Cardiac septum (tissue), 1 donor: ENCODE results near the gene CITED4. TPM values are rescaled to one million over a fixed set of nuclear protein-coding genes. Genes with fewer than 3 reads are reported as not detected.
A peak's percentile ranks its signal among the peaks of the same experiment; 100 is the strongest.
"Not testable (repeated sequence)": the region's sequence is repeated elsewhere in the genome, so short reads cannot be mapped to it uniquely, and the experiment has no call there.

Experiments
- DNase-seq: peaks from one replicate; pipeline ENCODE4 v3.0.0-alpha.2; 2020; ENCODE audit warnings: low spot score
- intact Hi-C: fragments of 100-400 bp; cut with DNase I; formaldehyde crosslinking; loops from one replicate; pipeline ENCODE4 v1.14.0; 2022
- long read RNA-seq: library from polyadenylated mRNA; unstranded; transcript quantifications from one replicate; pipeline ENCODE4 v2.0.0, GENCODE V29; 2021
- total RNA-seq: library from RNA; stranded (reverse); fragmentation: NEBNext Ultra II Directional; extraction: Animal tissue kit (Norgen Biotek cat#: 25700); gene quantifications from one replicate; pipeline ENCODE4 v1.2.1, GENCODE V29; 2021
- donor health status: DM: no; HTN: no; CAD: no.

Gene CITED4, protein sequence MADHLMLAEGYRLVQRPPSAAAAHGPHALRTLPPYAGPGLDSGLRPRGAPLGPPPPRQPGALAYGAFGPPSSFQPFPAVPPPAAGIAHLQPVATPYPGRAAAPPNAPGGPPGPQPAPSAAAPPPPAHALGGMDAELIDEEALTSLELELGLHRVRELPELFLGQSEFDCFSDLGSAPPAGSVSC
- 8.7 TPM for total RNA-seq
- long read RNA-seq, transcript CITED4-201 (1 exons, 1,316 nt): major isoform, 40 of 40 reads
- long read RNA-seq, partial matches to known transcripts: 0 of 40 reads
- long read RNA-seq, other reads (novel, unspliced or antisense): 0 of 40 reads

DNA sequence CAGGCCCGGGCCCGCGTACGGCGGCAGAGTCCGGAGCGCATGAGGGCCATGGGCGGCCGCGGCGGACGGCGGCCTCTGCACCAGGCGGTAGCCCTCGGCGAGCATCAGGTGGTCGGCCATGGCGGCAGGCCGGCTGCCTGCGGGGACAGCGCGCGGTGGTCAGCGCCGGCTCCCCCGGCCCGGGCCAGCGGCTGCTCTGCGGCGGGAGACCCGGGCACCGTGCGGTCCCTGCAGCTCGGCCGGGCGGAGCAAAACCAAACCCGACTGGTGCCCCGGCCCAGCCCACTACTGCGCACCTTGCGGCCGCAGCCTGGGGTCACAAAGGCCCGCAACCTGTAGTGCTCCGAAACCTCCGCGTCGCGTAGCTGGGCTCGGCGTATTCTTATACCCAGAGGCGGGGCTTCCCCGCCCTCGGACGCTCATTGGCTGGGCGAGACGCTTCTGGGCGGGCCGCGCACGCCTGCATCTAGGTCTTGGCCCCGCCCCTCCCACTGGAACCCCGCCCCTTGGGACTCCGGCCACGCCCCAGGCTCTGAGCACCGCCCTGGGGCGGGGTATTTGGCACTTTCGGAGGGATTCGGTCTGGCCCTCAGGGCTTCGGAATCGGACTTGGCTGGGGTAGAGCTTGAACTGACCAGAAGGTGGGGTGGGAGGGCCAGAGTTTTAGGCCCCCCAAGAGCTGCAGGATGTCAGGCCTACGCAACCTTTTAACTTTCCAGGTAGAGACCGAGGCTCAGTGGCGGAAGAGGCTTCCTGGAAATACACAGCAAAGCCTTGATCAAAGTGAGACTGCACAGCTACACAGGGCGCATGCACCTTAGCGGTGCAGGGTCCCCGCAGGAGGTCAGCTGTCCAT, at the start of gene CITED4:
TSS of gene CITED4 (minus strand) at position 356 of the 856 bp plus-strand sequence. CDS start at position 120, 236 bp downstream.
- peak; percentile 99 for DNase-seq
- intact Hi-C loops: no loop called here

DNA sequence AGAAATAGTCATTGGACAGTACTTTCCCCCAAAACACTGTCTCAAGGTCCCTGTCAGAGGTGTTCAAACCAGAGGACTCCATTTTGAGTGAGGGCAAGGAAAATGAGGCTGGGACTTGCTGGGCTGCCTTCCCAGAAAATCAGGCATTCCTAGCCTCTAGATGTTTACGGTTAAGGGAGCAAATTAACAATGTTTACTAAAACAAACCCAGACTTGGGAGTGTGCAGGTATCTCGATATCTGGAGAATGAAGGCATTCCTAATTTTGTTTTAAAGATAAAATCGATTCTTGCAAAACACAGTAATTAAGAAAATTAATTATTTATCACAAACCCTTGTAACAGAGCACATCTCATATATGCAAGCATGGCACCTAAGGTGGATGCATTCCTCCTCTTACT, 48.9 kb upstream of the CITED4 start:
- DNase-seq: no peak
- intact Hi-C loops: no loop called here

- no peak for DNase-seq
- intact Hi-C loops: no loop called here
Observed at GRCh38 chr1:40909281-40909680, 47.1 kb upstream of the CITED4 start.

GRCh38 chr1:40908350-40908749, 46.2 kb upstream of the CITED4 start:
- intact Hi-C loops: no loop called here
- DNase-seq: no peak

GRCh38 chr1:40907899-40908298, 45.7 kb upstream of the CITED4 start:
- DNase-seq: no peak
- intact Hi-C loops: no loop called here

- DNase-seq: no peak
- intact Hi-C loops: no loop called here
Observed at GRCh38 chr1:40906781-40907400, 44.7 kb upstream of the CITED4 start.

DNA sequence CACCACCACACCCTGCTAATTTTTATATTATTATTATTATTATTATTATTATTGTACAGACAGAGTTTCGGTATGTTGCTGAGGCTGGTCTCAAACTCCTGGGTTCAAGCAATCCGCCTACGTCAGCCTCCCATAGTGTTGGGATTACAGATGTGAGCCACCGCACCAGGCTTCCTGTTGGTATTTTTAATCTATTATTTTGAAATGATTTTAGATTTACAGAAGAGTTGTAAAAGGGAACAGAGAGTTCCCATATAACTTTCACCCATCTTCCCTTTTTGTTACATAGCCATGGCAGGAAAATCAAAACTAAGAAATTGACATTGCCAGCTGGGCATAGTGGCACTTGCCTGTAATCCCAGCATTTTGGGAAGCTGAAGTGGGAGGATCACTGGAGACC, 42.9 kb upstream of the CITED4 start:
- DNase-seq: no peak
- intact Hi-C loops: no loop called here

DNA sequence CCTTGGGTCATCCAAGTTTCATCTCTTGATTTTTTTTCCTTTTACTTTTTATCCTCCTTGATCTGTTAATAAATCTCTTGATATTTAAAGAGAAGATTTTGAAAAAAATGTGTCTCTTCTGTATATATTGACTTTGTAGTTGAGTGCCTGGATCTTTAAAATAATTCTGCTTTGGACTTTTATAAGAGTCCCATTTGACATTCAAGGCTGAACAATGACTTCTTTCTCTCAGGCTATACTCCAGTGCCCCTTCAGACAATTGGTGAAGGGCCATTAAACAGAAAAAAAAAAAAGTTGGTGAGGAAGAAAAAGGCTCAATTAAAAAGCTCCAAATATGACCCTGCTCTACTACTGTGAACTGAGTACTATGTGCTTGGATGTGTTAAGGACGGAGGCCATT, 40.9 kb upstream of the CITED4 start:
- intact Hi-C loops: no loop called here

GRCh38 chr1:40901886-40902852, 40.0 kb upstream of the CITED4 start:
- intact Hi-C loops: no loop called here
- no peak for DNase-seq

More for the DNA sequence above, 40.9 kb upstream of the CITED4 start:
- DNase-seq: no peak

DNA sequence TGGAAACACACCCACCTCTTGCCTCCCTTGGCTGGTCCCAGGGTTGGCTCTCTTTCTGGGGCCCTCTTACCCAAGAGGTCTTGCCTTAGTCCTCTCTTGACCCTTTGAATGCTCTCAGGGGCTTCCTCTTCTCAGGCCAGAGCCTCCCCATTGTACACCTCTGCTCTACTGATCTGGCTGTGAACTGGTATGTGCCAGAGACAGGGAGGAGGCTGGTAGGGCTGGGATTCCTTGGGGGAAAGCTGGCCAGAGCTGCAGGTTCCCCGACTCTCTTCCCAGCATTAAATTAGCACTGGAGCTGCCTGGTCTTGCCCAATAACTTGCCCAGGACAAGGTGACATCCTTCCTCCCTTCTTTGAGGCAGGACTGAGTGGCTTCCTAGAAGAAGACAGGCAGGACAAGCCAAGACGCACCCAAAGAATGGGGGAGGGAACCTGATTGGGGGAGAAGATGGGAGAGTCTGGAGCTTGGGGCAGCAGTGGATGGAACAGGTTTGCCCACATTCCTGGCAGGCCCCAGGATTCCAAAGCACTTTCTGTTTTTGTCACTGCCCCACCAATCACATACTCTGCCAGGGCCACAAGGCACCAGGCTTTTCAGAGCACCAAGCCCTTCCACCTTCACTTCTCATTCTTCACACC, 37.2 kb upstream of the CITED4 start:
- no peak for DNase-seq
- intact Hi-C loops: no loop called here

GRCh38 chr1:40898431-40898901, 36.3 kb upstream of the CITED4 start:
- DNase-seq: no peak
- intact Hi-C loops: no loop called here

DNA sequence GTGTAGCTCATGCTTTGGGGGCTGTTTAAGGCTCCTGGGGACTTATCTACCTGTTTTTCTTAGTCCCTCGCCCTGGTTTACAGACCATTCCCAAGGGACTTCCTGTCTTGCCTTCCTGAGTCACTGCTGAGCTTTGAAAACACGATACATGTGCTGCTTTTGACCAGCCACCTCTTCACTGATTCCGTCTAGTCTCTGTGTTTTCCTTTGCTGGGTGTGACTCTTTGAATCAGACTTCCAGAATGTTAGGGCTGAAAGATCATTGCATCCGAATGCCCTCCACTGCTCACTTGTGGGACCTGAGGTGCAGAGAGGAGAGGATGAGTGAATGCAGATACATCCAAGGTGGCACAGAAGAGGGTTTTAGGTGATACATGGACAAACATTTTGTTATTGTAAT, 35.4 kb upstream of the CITED4 start:
- intact Hi-C loops: no loop called here
- DNase-seq: no peak

DNA sequence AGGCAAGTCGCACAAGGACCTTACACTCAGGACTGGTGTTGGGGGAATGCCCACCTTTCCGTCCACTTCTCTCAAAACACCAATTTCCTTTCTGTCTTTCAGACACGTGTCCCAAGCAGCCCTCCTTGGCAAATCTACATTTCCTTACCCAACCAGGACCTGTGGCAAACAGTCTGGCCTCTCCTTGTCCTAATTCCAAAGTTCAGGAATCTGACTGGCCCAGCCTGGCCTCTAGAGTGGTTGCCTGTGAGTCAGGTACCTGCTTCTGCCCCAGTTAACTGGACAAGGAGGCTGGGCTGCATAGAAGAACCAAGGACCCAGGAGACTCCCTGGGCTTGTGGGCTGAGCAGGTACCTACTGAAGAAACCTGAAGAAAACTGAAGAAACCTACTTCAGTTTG, 34.3 kb upstream of the CITED4 start:
- no peak for DNase-seq
- intact Hi-C loops: no loop called here

GRCh38 chr1:40895601-40896000, 33.4 kb upstream of the CITED4 start:
- no peak for DNase-seq
- intact Hi-C loops: no loop called here

- intact Hi-C loops: not testable (repeated sequence)
Observed at GRCh38 chr1:40894858-40895257, 32.7 kb upstream of the CITED4 start.

DNA sequence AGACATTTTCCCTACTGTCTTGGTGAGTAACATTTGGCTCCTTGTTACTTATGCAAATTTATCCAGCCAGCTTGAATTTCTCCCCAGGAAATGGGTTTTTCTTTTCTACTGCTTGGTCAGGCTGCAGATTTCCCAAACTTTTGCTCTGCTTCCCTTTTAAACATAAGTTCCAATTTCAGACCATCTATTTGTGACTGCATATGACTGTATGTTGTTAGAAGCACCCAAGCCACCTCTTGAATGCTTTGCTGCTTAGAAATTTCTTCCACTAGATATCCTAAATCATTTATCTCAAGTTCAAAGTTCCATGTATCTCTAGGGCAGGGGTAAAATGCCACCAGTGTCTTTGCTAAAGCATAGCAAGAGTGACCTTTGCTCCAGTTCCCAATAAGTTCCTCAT, 32.3 kb upstream of the CITED4 start:
- DNase-seq: no peak
- intact Hi-C loops: no loop called here

More at GRCh38 chr1:40894858-40895257, 32.7 kb upstream of the CITED4 start:
- not testable (repeated sequence) for DNase-seq

DNA sequence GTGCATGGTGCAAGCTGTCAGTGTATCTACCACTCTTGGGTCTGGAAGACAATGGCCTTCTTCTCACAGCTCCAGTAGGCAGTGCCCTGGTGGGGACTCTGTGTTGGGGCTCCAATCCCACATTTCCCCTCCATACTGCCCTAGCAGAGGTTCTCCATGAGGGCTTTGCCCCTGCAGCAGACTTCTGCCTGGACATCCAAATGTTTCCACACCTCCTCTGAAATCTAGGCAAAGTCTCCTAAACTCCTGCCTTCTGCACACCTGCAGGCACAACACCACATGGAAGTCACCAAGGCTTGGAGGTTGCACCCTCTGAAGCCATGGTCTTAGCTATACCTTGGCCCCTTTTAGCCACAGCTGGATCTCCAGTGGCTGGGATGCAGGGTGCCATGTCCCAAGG, 31.8 kb upstream of the CITED4 start:
- intact Hi-C loops: no loop called here
- DNase-seq: no peak

DNA sequence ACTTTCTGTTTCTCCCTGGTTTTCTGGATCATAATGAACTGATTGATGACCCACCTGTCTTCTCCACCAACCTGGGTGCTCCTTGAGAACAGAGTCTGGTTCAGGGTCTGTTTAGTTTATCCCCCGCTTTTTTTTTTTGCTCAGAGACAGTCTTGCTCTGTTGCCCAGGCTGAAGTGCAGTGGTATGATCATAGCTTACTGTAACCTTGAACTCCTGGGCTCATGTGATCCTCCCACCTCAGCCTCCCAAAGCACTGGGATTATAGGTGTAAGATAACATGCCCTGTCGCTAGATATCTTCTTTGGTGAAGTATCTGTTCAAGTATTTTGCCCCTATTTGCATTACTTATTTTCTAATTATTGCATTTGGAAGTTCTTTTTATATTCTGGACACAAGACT, 30.2 kb upstream of the CITED4 start:
- DNase-seq: no peak
- intact Hi-C loops: no loop called here

GRCh38 chr1:40890771-40891170, 28.6 kb upstream of the CITED4 start:
- intact Hi-C loops: no loop called here
- no peak for DNase-seq
